Gastrocnemius medialis (tissue), 4 donors: ENCODE data around the gene C11orf91.

Source experiments
- POLR2A ChIP-seq, 2 donors: fragments of 450-650 bp; IDR thresholded peaks; one replicate each; pipeline ENCODE4 v1.6.1; 2017; ENCODE audit warnings: antibody characterized with exemption in 2 of 2, mild to moderate bottlenecking in 2 of 2, moderate library complexity in 2 of 2
- TF ChIP-seq, protein P1 (sequence below), 5 experiments: fragments of 450-650 bp in 3 of 5; fragments of 200-600 bp in 2 of 5; sonication (generic) in 2 of 5; IDR thresholded peaks in 4 of 5; conservative IDR thresholded peaks in 1 of 5; 1 replicate in 4 of 5; 2 replicates in 1 of 5; pipeline ENCODE4 v1.5.1; 2016 to 2019; ENCODE audit warnings: antibody characterized with exemption in 5 of 5, mild to moderate bottlenecking in 3 of 5, moderate library complexity in 3 of 5

DNA sequence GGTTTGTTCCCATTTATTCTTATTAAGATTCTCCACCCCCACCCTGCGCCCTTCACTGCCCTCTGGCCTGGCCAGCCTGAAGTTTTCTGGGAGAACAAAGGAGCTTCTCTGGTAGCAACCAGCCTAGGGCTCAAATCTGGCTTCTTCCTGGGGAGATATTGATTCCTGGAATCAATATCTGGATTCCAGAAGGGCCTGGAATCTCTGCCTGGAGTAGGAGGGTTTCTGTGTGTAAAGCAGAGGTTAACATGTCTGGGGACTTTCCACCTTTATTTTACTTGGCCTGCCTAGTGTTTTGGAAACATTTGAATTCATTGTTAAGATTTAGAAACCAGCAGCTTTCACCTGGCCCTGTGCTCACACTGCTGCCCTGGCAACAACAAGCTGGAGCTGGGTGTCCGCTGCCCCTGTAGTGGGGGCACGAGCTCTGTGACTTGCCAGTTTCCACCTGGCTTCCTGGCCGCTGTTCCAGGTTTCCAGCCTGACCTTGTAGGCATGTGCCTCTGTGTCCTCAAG is 5.5 kb downstream of the C11orf91 start:
- TF ChIP-seq, protein P1, sequence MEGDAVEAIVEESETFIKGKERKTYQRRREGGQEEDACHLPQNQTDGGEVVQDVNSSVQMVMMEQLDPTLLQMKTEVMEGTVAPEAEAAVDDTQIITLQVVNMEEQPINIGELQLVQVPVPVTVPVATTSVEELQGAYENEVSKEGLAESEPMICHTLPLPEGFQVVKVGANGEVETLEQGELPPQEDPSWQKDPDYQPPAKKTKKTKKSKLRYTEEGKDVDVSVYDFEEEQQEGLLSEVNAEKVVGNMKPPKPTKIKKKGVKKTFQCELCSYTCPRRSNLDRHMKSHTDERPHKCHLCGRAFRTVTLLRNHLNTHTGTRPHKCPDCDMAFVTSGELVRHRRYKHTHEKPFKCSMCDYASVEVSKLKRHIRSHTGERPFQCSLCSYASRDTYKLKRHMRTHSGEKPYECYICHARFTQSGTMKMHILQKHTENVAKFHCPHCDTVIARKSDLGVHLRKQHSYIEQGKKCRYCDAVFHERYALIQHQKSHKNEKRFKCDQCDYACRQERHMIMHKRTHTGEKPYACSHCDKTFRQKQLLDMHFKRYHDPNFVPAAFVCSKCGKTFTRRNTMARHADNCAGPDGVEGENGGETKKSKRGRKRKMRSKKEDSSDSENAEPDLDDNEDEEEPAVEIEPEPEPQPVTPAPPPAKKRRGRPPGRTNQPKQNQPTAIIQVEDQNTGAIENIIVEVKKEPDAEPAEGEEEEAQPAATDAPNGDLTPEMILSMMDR (IDR thresholded peaks at IDR 0.05 in 4 of 5, conservative IDR thresholded peaks at IDR 0.05 in 1 of 5), result no peak
- TF ChIP-seq POLR2A (IDR thresholded peaks at IDR 0.05), result no peak
